Measurements from ENCODE around the gene ADAM8. TPM values are rescaled to one million over a fixed set of nuclear protein-coding genes. Genes with fewer than 3 reads are reported as not detected.

The ADAM8 gene
- polyA plus RNA-seq, 4 donors = 0.67 to 4.4 (median 2.1) TPM

DNA sequence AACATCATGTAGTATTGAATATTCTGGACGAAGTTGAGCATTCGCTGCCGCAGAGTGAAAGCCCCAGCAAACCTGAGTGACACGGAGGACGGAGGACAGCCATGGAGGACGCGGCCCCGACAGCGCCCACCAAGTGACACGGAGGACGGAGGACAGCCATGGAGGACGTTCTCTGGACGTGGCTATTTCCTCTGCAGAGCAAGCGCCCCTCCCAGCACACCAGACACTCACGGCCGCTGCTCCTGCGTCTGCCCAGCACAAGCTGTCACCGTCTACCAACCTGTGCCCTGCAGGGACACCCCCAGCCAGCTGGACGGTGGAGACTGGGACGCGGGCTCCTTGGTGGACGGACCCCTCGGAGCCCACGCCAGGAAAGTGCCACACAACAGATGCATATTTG is 7.3 kb upstream of the ADAM8 start:
- WGBS, 3 donors = 96 to 97% (median 97%) methylated on average over 24 of the region's 24 CpGs
- peaks cover 39 to 87% (median 43%) of the 10 kb centered on the region in 3 donors for H3K36me3 ChIP-seq (ENCODE audit: control insufficient read depth in 3 of 3, insufficient read depth in 2 of 3, low read depth in 1 of 3, low read length in 3 of 3)
- no peak overlapping the region for H3K4me3 ChIP-seq (ENCODE audit: low read depth in 1 of 3, low read length in 3 of 3)
- no peak overlapping the region for H3K27ac ChIP-seq (ENCODE audit: low read depth in 1 of 3, low read length in 2 of 3)
- DNase-seq (no peak), FAIRE-seq (no peak)
- no peaks in the 10 kb centered on the region for H3K27me3 ChIP-seq (ENCODE audit: control insufficient read depth in 3 of 3, insufficient read depth in 3 of 3, low read length in 3 of 3)
- no peaks in the 10 kb centered on the region for H3K9me3 ChIP-seq (ENCODE audit: control insufficient read depth in 2 of 2, insufficient read depth in 1 of 2, low read depth in 1 of 2, low read length in 1 of 2)
- no peaks in the 10 kb centered on the region for H3K4me1 ChIP-seq (ENCODE audit: control insufficient read depth in 3 of 3, insufficient read depth in 2 of 3, low read depth in 1 of 3, low read length in 2 of 3)

DNA sequence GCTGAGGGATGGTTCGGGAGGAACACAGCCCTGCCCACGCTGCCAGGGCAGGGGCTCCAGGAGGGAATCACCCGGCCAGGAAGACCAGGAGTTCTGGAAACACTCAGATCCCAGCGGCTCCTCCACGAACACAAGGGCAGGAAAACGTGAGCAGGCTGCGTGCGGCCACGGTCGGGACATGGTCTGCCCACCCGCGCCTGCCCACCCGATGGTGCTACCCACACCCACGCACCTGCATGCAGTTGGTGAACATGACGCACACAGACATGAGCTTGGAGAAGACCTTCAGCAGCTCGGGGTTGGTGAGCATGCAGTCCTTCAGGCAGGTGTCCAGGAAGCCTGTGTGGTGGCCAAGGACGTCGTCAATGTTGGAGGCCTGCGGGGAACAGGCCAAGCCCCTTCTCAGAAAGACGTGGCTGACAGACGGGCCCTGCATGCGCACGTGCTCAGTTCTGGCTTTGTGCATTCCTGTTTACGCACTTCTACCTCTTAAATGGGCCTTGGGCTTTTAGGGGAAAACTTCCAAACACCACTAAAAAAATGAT is 6.2 kb upstream of the ADAM8 start:
- Histone ChIP-seq H3K4me1 (ENCODE audit: control insufficient read depth in 3 of 3, insufficient read depth in 2 of 3, low read depth in 1 of 3, low read length in 2 of 3) (peaks cover 0 to 9% (median 0%) of the 10 kb centered on the region in 3 donors), H3K4me3 (ENCODE audit: low read depth in 1 of 3, low read length in 3 of 3) (no peak overlapping the region), H3K36me3 (ENCODE audit: control insufficient read depth in 3 of 3, insufficient read depth in 2 of 3, low read depth in 1 of 3, low read length in 3 of 3) (peaks cover 34 to 85% (median 41%) of the 10 kb centered on the region in 3 donors), H3K9me3 (ENCODE audit: control insufficient read depth in 2 of 2, insufficient read depth in 1 of 2, low read depth in 1 of 2, low read length in 1 of 2) (no peaks in the 10 kb centered on the region), H3K27me3 (ENCODE audit: control insufficient read depth in 3 of 3, insufficient read depth in 3 of 3, low read length in 3 of 3) (no peaks in the 10 kb centered on the region), H3K27ac (ENCODE audit: low read depth in 1 of 3, low read length in 2 of 3) (no peak overlapping the region)
- no peak for FAIRE-seq
- 90 to 93% (median 93%) methylated on average over 24 of the region's 24 CpGs for WGBS, 3 donors
- DNase-seq = no peak

DNA sequence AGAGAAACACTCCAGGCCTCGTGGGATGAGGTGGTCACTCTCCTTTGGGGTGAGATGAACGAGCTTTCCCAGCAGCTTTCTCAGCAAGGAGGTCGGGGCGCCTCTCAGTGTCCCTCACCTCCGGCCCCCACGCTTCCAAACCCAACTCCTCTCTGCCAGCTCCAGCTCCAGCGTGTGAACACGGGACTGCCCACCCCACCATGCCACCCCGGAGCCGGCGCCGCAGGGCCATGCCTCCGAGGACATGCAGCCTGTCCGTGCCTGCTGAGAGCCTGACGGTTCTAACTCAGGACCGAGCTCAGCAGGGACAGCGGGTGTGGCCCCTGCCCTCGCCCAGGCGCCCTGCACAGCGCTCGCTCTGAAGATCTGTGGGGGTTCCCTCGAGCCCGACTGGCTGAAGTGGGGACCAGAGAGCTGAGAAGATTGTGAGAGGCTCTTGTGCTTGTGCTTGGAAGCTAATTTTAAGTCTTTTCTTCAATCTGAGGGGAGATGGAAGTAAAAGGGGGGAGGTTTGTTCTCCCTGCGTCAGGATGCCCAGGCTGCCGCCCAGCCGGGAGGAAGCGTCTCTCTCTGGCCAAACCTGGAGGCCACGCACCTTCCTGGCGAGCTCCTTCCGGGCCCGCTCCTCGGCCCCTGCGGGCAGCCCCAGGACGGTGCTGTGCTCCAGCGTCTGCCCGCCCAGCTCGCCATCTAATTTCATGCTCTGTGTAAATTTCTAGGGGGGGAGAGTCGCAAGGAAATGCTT is 5.1 kb upstream of the ADAM8 start:
- 92 to 94% (median 93%) methylated on average over 38 of the region's 38 CpGs for WGBS, 3 donors

DNA sequence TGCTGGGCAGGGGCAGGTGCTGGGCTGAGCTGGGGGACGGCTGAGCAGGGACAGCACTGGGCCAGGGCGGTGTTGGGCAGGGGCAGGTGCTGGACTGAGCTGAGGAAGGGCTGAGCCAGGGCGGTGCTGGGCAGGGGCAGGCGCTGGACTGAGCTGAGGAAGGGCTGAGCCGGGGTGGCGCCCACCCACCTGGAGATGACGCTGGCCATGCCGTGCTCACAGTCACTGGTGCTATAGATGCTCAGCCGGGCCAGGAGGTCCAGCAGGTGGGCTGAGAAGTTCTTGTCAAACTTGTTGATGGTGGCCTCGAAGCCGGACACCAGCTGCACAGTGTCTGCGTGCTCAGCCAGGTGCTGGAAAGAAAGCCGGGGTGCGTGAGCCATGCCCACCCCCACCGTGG is 4.4 kb upstream of the ADAM8 start:
- H3K27me3 ChIP-seq (ENCODE audit: control insufficient read depth in 3 of 3, insufficient read depth in 3 of 3, low read length in 3 of 3) = peaks cover 0 to 3% (median 2%) of the 10 kb centered on the region in 3 donors
- peaks cover 0 to 21% (median 2%) of the 10 kb centered on the region in 3 donors for H3K4me1 ChIP-seq (ENCODE audit: control insufficient read depth in 3 of 3, insufficient read depth in 2 of 3, low read depth in 1 of 3, low read length in 2 of 3)
- no peaks in the 10 kb centered on the region for H3K9me3 ChIP-seq (ENCODE audit: control insufficient read depth in 2 of 2, insufficient read depth in 1 of 2, low read depth in 1 of 2, low read length in 1 of 2)
- no peak for FAIRE-seq
- no peak for DNase-seq
- peaks cover 26 to 74% (median 39%) of the 10 kb centered on the region in 3 donors for H3K36me3 ChIP-seq (ENCODE audit: control insufficient read depth in 3 of 3, insufficient read depth in 2 of 3, low read depth in 1 of 3, low read length in 3 of 3)
- 94 to 99% (median 94%) methylated on average over 12 to 15 of the region's 15 CpGs for WGBS, 3 donors
- no peak overlapping the region for H3K4me3 ChIP-seq (ENCODE audit: low read depth in 1 of 3, low read length in 3 of 3)
- no peak overlapping the region for H3K27ac ChIP-seq (ENCODE audit: low read depth in 1 of 3, low read length in 2 of 3)

More for the DNA sequence above, 5.1 kb upstream of the ADAM8 start:
- Histone ChIP-seq H3K4me1 (ENCODE audit: control insufficient read depth in 3 of 3, insufficient read depth in 2 of 3, low read depth in 1 of 3, low read length in 2 of 3) (peaks cover 0 to 20% (median 2%) of the 10 kb centered on the region in 3 donors), H3K4me3 (ENCODE audit: low read depth in 1 of 3, low read length in 3 of 3) (no peak overlapping the region), H3K27me3 (ENCODE audit: control insufficient read depth in 3 of 3, insufficient read depth in 3 of 3, low read length in 3 of 3) (no peaks in the 10 kb centered on the region), H3K9me3 (ENCODE audit: control insufficient read depth in 2 of 2, insufficient read depth in 1 of 2, low read depth in 1 of 2, low read length in 1 of 2) (no peaks in the 10 kb centered on the region), H3K27ac (ENCODE audit: low read depth in 1 of 3, low read length in 2 of 3) (no peak overlapping the region), H3K36me3 (ENCODE audit: control insufficient read depth in 3 of 3, insufficient read depth in 2 of 3, low read depth in 1 of 3, low read length in 3 of 3) (peaks cover 29 to 78% (median 40%) of the 10 kb centered on the region in 3 donors)
- FAIRE-seq (no peak), DNase-seq (no peak)

DNA sequence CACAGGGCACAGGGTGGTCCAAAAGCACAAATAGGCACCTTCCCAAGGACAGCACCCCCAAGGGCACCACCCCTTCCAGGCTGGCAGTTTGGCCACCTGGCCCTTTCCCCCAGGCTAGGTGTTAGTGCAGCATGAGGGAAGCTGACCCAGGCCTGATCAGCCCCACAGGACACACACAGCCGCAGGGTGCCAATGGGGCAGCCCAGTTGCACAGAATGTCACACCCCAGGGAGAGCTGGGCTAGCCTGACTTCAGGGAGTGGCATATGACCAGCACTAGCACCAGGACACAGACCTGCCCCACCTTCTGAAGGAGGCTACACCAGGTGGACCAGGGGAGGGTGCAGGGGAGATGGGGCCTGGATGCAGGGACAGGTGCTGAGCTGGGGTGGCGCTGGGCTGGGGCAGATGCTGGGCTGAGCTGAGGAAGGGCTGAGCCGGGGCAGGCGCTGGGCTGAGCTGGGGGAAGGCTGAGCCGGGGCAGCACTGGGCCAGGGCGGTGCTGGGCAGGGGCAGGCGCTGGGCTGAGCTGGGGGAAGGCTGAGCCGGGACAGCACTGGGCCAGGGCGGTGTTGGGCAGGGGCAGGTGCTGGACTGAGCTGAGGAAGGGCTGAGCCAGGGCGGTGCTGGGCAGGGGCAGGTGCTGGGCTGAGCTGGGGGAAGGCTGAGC is 3.9 kb upstream of the ADAM8 start:
- Histone ChIP-seq H3K27ac (ENCODE audit: low read depth in 1 of 3, low read length in 2 of 3) (no peak overlapping the region), H3K4me3 (ENCODE audit: low read depth in 1 of 3, low read length in 3 of 3) (no peak overlapping the region), H3K36me3 (ENCODE audit: control insufficient read depth in 3 of 3, insufficient read depth in 2 of 3, low read depth in 1 of 3, low read length in 3 of 3) (peaks cover 24 to 71% (median 35%) of the 10 kb centered on the region in 3 donors), H3K27me3 (ENCODE audit: control insufficient read depth in 3 of 3, insufficient read depth in 3 of 3, low read length in 3 of 3) (peaks cover 0 to 9% (median 2%) of the 10 kb centered on the region in 3 donors), H3K9me3 (ENCODE audit: control insufficient read depth in 2 of 2, insufficient read depth in 1 of 2, low read depth in 1 of 2, low read length in 1 of 2) (no peaks in the 10 kb centered on the region), H3K4me1 (ENCODE audit: control insufficient read depth in 3 of 3, insufficient read depth in 2 of 3, low read depth in 1 of 3, low read length in 2 of 3) (peaks cover 0 to 23% (median 2%) of the 10 kb centered on the region in 3 donors)
- 92 to 96% (median 95%) methylated on average over 10 of the region's 10 CpGs for WGBS, 3 donors
- DNase-seq = no peak
- no peak for FAIRE-seq

DNA sequence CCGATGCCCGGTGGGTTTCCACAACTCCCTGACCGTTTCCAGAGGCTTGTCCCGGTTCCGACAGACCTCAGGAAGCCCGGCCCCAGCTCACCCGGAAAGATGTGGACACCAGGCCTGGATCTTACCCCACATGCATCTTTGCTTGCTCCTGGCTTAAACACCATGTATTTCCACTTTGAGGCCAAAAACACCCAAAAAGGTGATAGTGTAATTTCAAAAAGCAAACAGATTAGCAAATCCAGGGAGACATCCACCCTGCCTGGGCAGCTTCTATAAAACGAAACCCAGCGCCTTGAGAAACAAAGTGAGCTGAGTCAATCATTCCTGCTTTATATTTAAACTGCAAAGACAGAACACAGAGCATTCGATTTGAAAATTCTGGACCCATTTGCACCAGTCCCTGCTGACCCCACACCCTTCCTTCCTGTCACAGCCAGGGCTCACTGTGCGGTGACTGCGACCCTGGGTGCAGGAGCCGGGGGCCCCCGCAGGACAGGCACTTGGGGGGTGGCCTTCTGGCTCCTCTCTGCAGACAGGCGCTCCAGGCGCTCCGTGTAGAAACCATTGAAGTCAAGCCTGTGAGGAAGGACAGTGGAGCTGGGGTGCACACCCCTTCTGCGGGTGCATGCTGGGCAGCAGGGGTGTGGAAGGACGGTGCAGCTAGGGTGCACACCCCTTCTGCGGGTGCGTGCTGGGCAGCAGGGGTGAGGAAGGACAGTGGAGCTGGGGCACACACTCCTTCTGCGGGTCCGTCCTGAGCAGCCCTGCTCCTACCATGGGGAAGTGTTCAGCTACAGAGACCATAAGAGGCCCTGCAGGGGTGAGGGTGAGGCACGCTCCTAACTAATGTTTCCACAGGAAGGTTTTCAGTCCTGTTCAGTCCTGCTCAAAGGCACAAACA is 2.9 kb upstream of the ADAM8 start:
- Histone ChIP-seq H3K36me3 (ENCODE audit: control insufficient read depth in 3 of 3, insufficient read depth in 2 of 3, low read depth in 1 of 3, low read length in 3 of 3) (peaks cover 15 to 62% (median 30%) of the 10 kb centered on the region in 3 donors), H3K27me3 (ENCODE audit: control insufficient read depth in 3 of 3, insufficient read depth in 3 of 3, low read length in 3 of 3) (peaks cover 0 to 17% (median 3%) of the 10 kb centered on the region in 3 donors), H3K27ac (ENCODE audit: low read depth in 1 of 3, low read length in 2 of 3) (peak overlapping the region in 2 of 3 donors; percentile 63 to 84), H3K4me1 (ENCODE audit: control insufficient read depth in 3 of 3, insufficient read depth in 2 of 3, low read depth in 1 of 3, low read length in 2 of 3) (peaks cover 0 to 33% (median 2%) of the 10 kb centered on the region in 3 donors), H3K9me3 (ENCODE audit: control insufficient read depth in 2 of 2, insufficient read depth in 1 of 2, low read depth in 1 of 2, low read length in 1 of 2) (no peaks in the 10 kb centered on the region), H3K4me3 (ENCODE audit: low read depth in 1 of 3, low read length in 3 of 3) (no peak overlapping the region)
- 79 to 88% (median 82%) methylated on average over 24 of the region's 24 CpGs for WGBS, 3 donors
- DNase-seq (no peak), FAIRE-seq (no peak)

DNA sequence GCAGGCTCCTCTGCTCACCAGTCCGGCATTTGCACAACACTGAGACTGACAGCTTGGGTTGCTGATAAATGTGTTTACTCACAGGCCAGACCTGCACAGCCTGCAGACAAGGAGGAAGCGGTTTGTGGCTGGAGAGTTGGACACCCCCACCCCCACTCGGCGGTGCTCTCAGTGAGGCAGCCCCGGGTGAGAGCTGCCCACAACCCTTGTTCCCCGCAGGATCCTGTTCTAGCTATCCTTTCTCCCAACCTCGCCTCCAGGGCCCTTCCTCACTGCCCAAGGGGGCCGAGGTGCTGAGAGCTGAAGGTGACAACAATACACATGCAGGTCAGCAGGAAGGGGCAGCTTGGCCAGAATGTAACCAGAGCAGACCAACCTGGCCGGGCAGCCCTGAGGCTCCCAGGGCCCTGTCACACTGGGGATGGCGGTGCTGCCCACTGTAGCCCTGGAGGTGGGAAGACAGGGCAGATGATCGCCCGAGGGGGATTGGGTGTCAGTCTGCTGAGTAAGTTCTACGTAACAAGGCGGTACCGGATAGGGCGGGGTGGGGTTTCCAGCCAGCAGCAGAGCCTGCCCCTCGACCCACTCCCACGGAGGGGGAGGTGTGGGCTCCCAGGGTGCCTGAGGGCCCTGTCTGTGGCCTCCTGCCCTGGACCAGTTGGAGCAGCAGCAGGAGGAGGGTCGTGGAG is 2.1 kb upstream of the ADAM8 start:
- Histone ChIP-seq H3K4me3 (ENCODE audit: low read depth in 1 of 3, low read length in 3 of 3) (peak overlapping the region in 1 of 3 donors; percentile 8), H3K36me3 (ENCODE audit: control insufficient read depth in 3 of 3, insufficient read depth in 2 of 3, low read depth in 1 of 3, low read length in 3 of 3) (peaks cover 15 to 53% (median 23%) of the 10 kb centered on the region in 3 donors), H3K9me3 (ENCODE audit: control insufficient read depth in 2 of 2, insufficient read depth in 1 of 2, low read depth in 1 of 2, low read length in 1 of 2) (no peaks in the 10 kb centered on the region), H3K27ac (ENCODE audit: low read depth in 1 of 3, low read length in 2 of 3) (peak overlapping the region; percentile 63 to 84 (median 72)), H3K4me1 (ENCODE audit: control insufficient read depth in 3 of 3, insufficient read depth in 2 of 3, low read depth in 1 of 3, low read length in 2 of 3) (peaks cover 0 to 34% (median 2%) of the 10 kb centered on the region in 3 donors), H3K27me3 (ENCODE audit: control insufficient read depth in 3 of 3, insufficient read depth in 3 of 3, low read length in 3 of 3) (peaks cover 0 to 17% (median 4%) of the 10 kb centered on the region in 3 donors)
- WGBS, 3 donors = 55 to 61% (median 55%) methylated on average over 19 of the region's 19 CpGs
- peak; percentile 53 to 68 for DNase-seq
- no peak for FAIRE-seq
